ENCODE data around the gene EIF1AD. TPM values are rescaled to one million over a fixed set of nuclear protein-coding genes. Genes with fewer than 3 reads are reported as not detected.

The EIF1AD gene
- total RNA-seq, 1 donor from 2014 or later: 22.2 TPM

GRCh38 chr11:66045177-66045639, 43.3 kb upstream of the EIF1AD start:
- Histone ChIP-seq H3K36me3 (peaks cover 4% of the 10 kb centered on the region), H3K4me1 (peaks cover 15% of the 10 kb centered on the region), H3K9ac (no peak overlapping the region), H4K20me1 (ENCODE audit: low read depth) (peaks cover 5% of the 10 kb centered on the region), H3K27me3 (no peaks in the 10 kb centered on the region), H3K79me2 (ENCODE audit: low read depth) (peaks cover 23% of the 10 kb centered on the region), H3K4me2 (peak overlapping the region; percentile 65), H3F3A (ENCODE audit: low read depth) (peaks cover 26% of the 10 kb centered on the region), H2AFZ (replicated peaks) (no peak overlapping the region), H3K4me3 (no peak overlapping the region), H3K27ac (no peak overlapping the region), H3K9me3 (ENCODE audit: low read depth) (no peaks in the 10 kb centered on the region)
- Mint-ChIP-seq H3K27ac (no peak overlapping the region), H3K9me3 (peaks cover 2% of the 10 kb centered on the region), H3K27me3 (ENCODE audit: insufficient read depth, low read depth) (no peaks in the 10 kb centered on the region), H3K4me1 (peaks cover 26% of the 10 kb centered on the region), H3K4me3 (no peak overlapping the region), H3K36me3 (no peaks in the 10 kb centered on the region)
- TF ChIP-seq, protein P1, sequence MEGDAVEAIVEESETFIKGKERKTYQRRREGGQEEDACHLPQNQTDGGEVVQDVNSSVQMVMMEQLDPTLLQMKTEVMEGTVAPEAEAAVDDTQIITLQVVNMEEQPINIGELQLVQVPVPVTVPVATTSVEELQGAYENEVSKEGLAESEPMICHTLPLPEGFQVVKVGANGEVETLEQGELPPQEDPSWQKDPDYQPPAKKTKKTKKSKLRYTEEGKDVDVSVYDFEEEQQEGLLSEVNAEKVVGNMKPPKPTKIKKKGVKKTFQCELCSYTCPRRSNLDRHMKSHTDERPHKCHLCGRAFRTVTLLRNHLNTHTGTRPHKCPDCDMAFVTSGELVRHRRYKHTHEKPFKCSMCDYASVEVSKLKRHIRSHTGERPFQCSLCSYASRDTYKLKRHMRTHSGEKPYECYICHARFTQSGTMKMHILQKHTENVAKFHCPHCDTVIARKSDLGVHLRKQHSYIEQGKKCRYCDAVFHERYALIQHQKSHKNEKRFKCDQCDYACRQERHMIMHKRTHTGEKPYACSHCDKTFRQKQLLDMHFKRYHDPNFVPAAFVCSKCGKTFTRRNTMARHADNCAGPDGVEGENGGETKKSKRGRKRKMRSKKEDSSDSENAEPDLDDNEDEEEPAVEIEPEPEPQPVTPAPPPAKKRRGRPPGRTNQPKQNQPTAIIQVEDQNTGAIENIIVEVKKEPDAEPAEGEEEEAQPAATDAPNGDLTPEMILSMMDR (IDR thresholded peaks at IDR 0.05): peak; percentile 93
- no peak for TF ChIP-seq EZH2phosphoT487 (IDR thresholded peaks at IDR 0.05)
- DNase-seq (ENCODE audit: low spot score): peak; percentile 95

GRCh38 chr11:66044757-66045156, 42.8 kb upstream of the EIF1AD start:
- H3K27me3 ChIP-seq: no peaks in the 10 kb centered on the region
- H3K4me3 Mint-ChIP-seq: peak overlapping the region; percentile 22

GRCh38 chr11:66042996-66043906, 41.3 kb upstream of the EIF1AD start:
- no peak overlapping the region for H2AFZ ChIP-seq (replicated peaks)
- no peak for TF ChIP-seq EZH2 (IDR thresholded peaks at IDR 0.05)
- TF ChIP-seq, protein P1 (IDR thresholded peaks at IDR 0.05): no peak
- no peak for TF ChIP-seq EZH2phosphoT487 (IDR thresholded peaks at IDR 0.05)
- DNase-seq (ENCODE audit: low spot score): no peak
- peaks cover 16% of the 10 kb centered on the region for H3F3A ChIP-seq (ENCODE audit: low read depth)
- peaks cover 20% of the 10 kb centered on the region for H3K79me2 ChIP-seq (ENCODE audit: low read depth)
- H4K20me1 ChIP-seq (ENCODE audit: low read depth): peaks cover 5% of the 10 kb centered on the region
- no peak overlapping the region for H3K27ac ChIP-seq
- Mint-ChIP-seq H3K4me1 (peaks cover 14% of the 10 kb centered on the region), H3K9me3 (peaks cover 2% of the 10 kb centered on the region), H3K27me3 (ENCODE audit: insufficient read depth, low read depth) (no peaks in the 10 kb centered on the region), H3K27ac (no peak overlapping the region), H3K4me3 (no peak overlapping the region), H3K36me3 (no peaks in the 10 kb centered on the region)
- peaks cover 14% of the 10 kb centered on the region for H3K4me1 ChIP-seq
- no peak overlapping the region for H3K4me3 ChIP-seq
- H3K9ac ChIP-seq: no peak overlapping the region
- H3K9me3 ChIP-seq (ENCODE audit: low read depth): no peaks in the 10 kb centered on the region
- peaks cover 4% of the 10 kb centered on the region for H3K36me3 ChIP-seq
- no peak overlapping the region for H3K4me2 ChIP-seq
- H3K27me3 ChIP-seq: no peaks in the 10 kb centered on the region

More at GRCh38 chr11:66044757-66045156, 42.8 kb upstream of the EIF1AD start:
- Mint-ChIP-seq H3K36me3 (no peaks in the 10 kb centered on the region), H3K4me1 (peaks cover 22% of the 10 kb centered on the region), H3K27me3 (ENCODE audit: insufficient read depth, low read depth) (no peaks in the 10 kb centered on the region), H3K9me3 (peaks cover 2% of the 10 kb centered on the region), H3K27ac (peak overlapping the region; percentile 54)
- Histone ChIP-seq H3K36me3 (peaks cover 4% of the 10 kb centered on the region), H2AFZ (replicated peaks) (no peak overlapping the region), H3K4me2 (peak overlapping the region; percentile 65), H3K9ac (no peak overlapping the region), H3F3A (ENCODE audit: low read depth) (peaks cover 23% of the 10 kb centered on the region), H3K9me3 (ENCODE audit: low read depth) (no peaks in the 10 kb centered on the region), H3K4me1 (peaks cover 15% of the 10 kb centered on the region), H3K4me3 (no peak overlapping the region), H4K20me1 (ENCODE audit: low read depth) (peaks cover 5% of the 10 kb centered on the region), H3K79me2 (ENCODE audit: low read depth) (peaks cover 23% of the 10 kb centered on the region), H3K27ac (no peak overlapping the region)
- DNase-seq (ENCODE audit: low spot score): no peak
- TF ChIP-seq EZH2 (IDR thresholded peaks at IDR 0.05) (no peak), EZH2phosphoT487 (IDR thresholded peaks at IDR 0.05) (no peak)
- TF ChIP-seq, protein P1 (IDR thresholded peaks at IDR 0.05): no peak
